HG02885 (cell line): ENCODE data around the gene ADAM11.
"Not testable (repeated sequence)": the region's sequence is repeated elsewhere in the genome, so short reads cannot be mapped to it uniquely, and the experiment has no call there.

Experiments used
- ATAC-seq: cut with Tn5 transposase; IDR thresholded peaks from one replicate; pipeline ENCODE4 v1.9.1; 2021; ENCODE audit warnings: mild to moderate bottlenecking; ENCODE audit not compliant: unreplicated experiment, poor library complexity

The ADAM11 gene, protein sequence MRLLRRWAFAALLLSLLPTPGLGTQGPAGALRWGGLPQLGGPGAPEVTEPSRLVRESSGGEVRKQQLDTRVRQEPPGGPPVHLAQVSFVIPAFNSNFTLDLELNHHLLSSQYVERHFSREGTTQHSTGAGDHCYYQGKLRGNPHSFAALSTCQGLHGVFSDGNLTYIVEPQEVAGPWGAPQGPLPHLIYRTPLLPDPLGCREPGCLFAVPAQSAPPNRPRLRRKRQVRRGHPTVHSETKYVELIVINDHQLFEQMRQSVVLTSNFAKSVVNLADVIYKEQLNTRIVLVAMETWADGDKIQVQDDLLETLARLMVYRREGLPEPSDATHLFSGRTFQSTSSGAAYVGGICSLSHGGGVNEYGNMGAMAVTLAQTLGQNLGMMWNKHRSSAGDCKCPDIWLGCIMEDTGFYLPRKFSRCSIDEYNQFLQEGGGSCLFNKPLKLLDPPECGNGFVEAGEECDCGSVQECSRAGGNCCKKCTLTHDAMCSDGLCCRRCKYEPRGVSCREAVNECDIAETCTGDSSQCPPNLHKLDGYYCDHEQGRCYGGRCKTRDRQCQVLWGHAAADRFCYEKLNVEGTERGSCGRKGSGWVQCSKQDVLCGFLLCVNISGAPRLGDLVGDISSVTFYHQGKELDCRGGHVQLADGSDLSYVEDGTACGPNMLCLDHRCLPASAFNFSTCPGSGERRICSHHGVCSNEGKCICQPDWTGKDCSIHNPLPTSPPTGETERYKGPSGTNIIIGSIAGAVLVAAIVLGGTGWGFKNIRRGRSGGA

DNA sequence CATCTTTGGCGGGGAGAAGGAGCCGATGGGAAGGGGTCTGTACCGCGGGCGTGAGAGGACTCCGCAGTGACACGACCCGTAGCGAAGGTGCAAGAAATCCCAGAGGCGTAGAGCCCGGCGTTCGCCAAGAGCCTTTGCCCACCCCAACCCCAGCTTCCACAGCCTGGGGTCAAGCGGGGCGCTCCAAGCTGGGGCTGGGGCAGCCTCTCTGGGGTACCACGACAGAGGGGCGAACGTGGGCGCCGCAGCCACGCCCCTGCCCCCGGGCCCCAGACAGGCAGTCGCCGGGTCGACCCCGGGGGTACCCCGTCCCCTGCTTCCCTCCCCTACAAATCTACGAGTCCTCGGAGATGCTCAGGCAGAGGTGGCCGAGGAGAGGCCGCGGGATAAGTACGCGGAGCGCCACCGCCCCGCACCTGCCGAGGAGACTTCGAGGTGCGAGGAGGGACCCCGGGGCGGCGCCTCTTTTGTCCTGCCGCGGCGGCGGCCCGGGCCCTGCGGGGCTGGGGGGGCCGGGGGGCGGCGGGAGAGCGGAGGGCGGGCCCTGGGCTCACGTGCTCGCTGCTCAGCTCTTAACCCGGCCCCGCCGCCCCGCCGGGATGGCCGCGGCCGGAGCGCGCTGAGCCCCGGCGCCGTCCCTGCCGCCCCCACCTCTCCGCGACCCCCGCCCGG, at the start of gene ADAM11:
Gene ADAM11, plus strand, starts transcription at position 575 of the 672 bp plus-strand sequence. CDS start 212 bp downstream, outside the sequence.
- ATAC-seq: no peak

DNA sequence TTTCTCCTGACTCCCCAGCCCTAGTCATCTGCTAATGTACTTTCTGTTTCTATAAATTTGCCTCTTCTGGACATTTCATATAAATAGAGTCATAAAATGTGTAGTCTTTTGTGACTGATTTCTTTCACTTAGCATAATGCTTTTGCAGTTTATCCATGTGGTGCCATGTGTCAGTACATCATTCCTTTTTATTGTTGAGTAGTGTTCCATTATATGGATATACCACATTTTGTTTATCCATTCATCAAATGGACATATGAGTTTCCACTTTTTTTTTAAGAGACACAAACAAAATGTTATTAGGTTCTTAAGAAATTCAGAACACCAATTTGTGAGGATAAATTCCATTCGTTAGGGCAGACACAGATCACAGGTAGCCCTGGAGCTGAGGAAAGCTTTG, 39.3 kb upstream of the ADAM11 start:
- ATAC-seq: no peak

DNA sequence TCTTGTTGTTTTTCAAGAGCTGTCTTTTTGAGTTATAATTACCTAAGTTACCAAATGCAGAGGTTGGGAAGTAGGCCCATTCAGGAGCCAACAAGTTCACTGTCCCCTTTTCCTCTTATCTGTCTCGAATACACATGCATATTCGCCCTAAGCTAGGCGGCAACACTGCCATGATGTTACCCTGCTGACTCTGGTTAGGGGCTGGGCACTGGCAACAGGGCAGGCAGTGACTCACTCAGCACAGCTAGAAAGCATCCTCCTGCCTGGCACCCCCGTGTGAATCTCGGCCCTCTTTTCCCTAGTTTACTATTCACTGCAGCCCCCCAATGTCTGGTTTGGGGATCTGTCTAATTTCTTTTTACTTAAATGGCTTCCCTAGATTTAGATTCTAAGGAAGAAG, 36.5 kb upstream of the ADAM11 start:
- ATAC-seq: no peak

DNA sequence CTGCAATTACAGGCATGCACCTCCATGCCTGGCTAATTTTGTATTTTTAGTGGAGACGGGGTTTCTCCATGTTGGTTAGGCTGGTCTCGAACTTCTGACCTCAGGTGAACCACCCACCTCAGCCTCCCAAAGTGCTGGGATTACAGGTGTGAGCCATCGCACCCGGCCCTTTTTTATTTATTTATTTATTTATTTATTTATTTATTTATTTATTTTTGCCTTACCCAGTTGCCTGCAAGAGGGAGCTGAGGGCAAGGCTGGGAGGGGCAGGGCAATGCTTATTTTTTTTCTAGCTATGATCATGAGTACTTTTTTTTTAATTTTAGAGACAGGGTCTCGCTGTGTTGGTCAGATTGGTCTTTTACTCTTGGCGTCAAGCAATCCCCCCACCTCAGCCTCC, 32.7 kb upstream of the ADAM11 start:
- not testable (repeated sequence) for ATAC-seq

DNA sequence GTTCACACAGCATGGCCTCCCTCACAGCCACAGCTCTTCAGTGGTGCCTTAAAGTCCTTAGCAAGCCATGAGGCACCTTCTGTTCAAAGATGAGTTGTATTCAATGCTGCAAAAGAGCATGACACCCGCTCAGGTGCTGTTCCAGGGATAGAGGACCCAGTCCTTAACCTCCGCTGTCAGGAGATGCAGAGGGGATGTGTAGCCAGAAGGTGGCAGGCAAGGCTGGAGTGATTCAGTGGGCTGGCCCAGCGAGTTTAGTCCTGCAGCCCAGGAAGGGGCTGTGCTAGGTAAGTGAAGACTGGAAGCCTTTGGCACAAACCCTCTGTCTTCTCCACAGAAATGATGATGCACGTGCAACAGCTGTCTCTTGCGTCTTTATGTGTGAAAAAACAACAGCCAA, 25.0 kb upstream of the ADAM11 start:
- no peak for ATAC-seq

DNA sequence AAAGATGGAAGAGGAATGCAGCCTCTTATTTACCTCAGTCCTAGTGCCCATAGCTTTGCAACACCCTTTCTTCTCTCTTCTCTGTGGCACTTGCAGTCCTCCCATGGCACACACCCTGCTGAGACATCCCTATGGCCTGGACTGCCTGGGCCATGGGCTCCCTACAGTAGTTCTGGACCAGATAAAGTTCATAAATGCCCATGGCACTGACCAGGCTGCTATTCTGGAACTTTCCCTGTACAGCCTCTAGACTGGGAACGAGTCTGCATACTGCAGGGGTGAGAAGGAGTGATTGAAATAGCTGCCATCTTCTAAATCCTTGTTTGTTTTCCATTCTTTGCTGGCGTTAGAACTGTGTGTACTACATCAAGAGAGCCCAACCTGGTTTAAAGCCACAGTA, 24.5 kb upstream of the ADAM11 start:
- no peak for ATAC-seq

DNA sequence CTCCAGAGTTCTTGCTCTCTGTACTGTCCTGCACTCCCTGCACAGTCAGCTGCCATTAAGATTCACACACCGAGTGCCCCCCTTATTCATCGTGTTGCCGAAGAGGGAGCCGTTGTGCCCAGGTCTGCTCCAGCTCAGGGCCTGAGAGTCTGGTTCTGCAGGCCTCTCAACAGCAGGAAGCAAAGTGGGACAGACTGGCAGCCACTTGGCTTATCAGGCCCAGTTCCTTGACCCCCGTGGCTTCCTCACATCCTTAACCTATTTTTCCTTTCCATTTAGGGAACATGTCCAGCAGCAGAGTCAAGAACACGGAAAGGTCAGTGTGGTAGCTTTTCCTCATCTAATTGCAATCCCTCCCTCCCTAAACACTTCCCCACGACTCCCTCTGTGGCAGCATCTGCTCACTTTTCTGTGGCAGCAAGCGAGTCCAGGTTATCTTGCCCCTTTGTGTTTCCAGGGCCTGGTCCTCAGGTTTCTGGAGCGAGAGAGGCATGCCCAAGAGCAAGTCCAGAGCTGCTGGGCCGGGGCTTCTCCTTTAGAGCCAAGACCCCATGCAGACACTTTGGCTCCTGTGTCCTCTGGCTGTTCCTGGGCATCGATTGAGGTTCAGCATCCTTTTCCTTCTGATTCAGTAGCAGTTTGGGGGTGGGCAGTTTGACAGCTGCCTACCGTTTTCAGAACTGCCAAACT, 22.1 kb upstream of the ADAM11 start:
- no peak for ATAC-seq

DNA sequence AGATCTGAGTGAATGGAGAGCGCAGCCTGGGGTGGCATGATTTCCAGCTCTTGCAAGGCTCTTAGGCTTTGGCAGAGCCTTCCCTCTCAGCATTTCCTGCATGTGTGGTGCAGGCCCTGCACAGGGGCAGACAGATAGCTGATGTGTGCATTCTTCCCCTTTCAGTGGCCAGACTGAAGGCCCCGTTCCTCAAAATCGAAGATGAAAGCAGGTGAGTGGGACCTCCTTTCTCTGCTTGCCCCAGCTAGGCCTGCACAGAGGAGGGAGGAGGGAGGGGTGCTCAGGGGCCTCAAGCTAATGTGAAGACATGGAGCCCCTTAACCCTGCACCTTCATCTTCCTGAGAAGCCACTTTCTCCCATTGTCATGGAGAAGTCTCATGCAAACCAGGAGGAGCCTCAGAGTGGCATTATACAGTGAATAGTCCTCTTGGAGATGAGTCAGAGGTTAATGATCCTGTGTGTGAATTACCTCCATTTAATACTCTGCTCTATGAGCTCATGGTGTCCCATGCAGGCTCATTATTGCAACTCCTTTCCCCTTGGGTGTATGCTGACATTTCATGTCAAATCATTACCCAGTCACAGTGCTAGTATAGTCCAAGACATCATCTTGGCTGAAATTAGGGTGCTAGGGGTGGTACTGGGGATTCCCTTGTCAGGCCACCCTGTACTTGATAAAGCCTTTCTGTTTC, 20.4 kb upstream of the ADAM11 start:
- ATAC-seq: no peak

DNA sequence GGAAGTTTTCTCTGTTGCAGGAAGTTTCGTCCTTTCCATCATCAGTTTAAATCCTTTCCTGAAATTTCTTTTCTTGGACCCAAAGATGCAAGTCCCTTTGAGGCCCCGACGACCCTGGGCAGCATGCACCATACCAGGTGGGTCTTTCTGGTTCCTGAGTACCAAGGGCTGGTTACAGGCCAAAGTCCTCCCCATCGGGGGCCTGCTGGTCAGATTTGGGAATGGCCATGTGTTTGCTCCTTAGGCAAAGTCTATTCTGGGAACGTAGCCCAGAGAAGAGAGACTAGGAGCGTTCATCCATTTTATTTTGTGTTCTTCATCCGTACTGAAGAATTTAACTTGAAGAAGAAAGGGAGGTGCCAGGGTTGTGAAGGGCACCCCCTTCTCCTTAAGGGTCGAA, 17.5 kb upstream of the ADAM11 start:
- no peak for ATAC-seq

DNA sequence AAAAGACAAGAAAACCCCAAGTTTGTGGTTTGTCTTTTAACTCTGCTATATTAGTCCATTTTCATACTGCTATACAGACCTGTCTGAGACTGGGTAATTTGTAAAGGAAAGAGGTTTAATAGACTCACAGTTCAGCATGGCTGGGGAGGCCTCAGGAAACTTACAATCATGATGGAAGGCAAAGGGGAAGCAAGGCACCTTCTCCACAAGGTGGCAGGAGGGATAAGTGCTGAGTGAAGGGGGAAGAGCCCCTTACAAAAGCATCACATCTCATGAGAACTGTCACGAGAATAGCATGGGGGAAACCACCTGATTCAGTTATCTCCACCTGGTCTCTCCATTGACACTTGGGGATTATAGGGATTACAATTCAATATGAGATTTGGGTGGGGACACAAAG, 13.5 kb upstream of the ADAM11 start:
- ATAC-seq: no peak

DNA sequence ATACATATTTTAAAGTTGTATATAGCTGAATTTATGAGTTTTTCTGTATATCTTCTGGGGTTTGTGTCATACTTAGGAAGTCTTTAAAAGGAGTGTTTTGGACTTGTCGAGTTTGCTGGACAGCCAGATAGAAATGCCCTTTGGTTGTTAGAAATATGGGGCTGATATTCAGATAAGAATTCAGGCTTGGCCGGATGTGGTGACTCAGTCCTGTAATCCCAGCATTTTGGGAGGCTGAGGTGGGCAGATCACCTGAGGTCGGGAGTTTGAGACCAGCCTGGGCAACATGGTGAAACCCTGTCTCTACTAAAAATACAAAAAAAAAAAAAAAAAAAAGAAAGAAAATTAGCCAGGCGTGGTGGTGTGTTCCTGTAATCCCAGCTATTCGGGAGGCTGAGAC, 13.1 kb upstream of the ADAM11 start:
- not testable (repeated sequence) for ATAC-seq

DNA sequence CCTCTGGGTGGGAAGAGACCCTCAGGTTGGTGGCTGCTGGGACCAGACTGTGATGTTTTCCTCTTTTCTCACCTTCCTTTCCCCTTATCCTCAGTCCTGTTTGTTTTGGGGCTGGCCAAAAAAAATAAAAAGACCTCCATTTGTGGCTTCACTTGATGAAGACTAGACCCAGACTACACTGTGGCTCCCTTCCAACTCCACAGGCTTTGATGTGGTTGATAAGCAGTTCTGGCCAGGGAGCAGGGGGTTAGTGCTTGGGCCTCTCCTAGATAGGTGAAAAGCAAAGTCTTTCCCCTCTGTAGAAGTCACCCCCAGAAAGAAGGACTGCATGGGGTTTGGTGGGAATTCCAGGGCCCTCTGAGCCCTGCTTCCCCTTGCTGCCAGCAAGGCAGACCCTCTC, 11.2 kb upstream of the ADAM11 start:
- ATAC-seq: no peak

DNA sequence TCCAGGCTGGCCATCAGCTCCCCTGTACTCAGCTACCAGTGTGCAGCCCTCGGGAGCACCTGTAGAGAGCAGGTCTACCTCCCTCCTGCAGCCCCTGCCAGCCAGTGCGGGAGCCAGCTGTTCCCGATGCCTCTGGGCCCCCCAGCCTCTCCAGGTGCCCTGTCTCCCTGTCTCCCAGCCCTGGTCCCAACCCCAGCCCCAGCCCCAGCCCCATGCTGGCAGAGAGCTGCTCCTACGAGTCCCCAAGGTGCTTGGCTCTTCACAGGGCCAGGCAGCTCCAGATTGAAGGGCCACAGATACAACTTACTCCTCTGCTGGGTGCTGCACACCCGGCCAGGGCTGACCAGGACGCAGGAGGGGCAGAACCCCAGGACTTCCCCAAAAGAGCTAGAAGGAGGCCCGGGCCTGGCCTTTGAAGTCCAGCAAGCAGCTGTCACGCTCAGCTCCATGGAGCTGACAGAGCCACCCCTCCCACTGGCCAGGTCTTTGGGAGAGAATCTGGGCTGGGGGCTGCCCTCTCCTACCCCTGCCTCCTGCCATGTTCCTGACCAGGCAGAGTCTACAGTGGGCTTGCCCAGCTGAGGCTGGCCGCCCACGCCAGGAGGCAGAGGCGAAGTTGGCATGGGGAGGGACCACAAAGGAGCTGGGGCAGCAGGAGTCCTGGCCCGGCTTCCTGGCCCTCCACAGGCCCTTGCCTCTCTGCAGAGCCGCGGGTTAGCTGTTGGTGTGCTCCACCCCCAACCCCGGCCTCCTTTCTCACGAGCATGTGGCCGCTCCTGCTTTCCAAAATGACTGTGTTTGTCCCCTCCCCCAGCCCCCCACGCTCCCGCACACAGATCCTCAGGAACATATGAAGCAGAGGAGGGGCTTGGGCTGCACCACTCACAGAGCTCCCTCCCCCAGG, 9.5 kb upstream of the ADAM11 start:
- ATAC-seq: no peak

DNA sequence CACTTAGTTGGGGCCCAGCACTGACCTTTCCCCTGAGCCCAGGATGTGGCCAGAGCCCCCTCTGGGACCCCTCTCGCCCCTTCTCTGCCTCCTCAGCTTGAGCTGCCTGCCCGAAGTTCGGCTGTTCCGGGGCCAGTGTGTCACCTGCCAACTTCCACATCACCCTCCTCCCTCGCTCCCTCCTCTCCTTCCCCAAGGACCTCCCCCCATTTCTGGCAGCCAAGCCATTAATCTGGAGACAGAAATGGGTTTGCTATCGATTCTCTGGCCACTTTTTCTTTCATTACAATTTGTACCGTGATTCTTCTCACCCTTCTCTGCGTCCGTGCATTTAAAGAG, 8.8 kb upstream of the ADAM11 start:
- ATAC-seq: no peak

DNA sequence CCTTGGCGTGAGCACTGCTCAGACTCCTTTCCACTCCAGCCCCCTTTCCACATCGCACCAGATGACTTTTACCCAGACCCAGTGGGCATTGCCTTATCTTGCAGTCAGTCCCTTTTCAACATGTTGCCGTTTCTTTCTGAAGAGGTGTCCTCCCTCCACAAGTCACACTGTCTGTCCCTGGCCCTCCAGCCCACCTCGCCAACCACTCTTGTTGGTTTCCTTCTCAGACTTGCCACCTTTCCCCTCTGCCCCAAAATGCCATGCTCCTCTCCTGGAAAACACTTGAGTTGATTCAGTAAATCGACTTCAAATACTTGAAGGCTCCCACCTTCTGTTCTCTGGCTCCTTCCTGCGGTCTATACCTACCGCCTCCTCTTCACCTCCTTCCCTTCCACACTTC, 7.5 kb upstream of the ADAM11 start:
- ATAC-seq: no peak

DNA sequence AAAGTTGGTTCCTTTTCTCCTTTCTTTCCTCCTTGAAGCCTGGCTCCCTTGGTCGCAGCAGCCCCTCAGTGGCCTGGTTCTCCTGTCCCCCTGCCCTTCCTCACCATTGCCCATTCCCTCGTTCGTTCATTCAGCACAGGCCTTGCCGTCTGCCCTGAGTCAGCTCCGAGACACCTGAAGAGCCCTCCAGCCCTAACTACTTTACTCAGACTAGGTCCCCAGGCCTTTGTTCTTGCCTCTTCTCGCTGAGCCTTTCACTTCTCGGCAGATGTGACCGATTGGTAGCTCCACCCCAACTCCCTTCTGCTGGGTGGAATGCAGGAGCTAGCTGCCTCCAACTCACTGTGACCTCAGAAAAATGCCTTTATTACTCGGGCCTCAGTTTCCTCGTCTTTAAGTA, 7.0 kb upstream of the ADAM11 start:
- ATAC-seq: no peak

DNA sequence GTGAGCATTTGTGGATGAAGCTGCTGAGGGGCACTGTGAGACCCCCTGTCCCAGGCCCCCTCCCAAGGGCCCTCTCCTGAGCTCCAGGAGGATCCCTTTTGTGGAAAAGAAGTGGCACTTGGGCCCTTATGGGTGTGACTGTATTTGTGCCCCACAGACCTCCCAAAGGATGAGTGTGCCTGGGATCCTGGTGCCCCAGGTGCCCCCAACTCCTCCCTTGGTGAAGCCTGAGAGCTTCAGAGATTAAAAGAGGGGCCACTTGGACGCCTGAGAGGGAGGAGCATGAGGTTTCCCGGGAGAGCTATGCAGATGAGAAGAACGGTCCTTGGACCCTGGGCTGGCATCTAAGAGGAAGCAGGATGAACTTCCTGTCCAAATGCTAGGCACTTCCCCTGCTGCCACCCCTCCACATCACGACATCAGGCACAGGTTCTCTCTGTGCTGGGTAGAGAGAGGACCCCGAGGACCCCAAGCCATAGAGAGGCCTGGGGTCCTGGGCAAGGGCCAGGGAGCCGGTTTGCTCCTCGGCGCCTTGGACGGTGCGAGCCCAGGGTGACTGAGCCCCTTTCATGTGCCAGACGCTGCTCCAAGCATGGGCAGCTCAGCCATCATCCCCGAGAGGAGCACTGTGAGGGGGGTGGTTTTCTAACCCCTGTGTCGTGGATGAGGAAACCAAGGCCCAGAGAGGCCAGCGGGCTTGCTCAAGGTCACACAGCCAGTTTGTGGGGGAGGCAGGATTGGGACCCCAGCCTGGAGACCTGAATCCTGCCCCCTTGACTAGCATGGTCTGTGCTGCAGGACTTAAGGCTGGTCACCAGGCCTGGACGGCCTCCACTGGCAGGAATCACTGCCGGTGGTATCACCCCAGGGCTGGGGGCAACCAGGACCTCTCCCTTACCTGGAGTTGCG, 5.6 kb upstream of the ADAM11 start:
- ATAC-seq: no peak

DNA sequence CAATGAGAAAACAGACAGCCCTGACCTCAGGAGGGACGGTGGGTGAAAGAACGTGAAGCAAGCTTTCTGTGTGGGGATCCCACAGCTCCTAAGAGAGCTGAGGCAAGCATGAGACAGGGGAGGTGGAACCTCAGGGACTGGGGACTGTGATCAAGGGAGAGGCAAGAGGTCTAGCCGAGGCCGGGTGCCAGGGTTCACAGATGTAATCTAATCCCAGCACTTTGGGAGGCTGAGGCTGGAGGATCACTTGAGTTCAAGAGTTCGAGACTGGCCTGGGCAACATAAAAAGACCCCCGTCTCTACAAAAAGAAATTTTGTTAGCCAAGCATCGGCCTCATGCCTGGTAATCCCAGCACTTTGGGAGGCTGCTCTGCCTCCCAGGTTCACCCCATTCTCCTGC, 4.5 kb upstream of the ADAM11 start:
- ATAC-seq: no peak
